ENCODE results near the gene DMRT3. TPM values are rescaled to one million over a fixed set of nuclear protein-coding genes. Genes with fewer than 3 reads are reported as not detected.

DMRT3 gene
- total and polyA plus RNA-seq, 2 of the 8 experiments (the other 6 are each of a cell fraction or from before 2014, with no cell fraction given) = not detected

- ChIA-PET POLR2A (ENCODE audit: partially characterized antibody) (interaction anchor here (0.9 kb wide), 1 partner anchor 59 kb away, joined by 3 read pairs; no protein-coding TSS in a partner anchor), CTCF (ENCODE audit: partially characterized antibody) (interaction anchor here (0.9 to 3.1 kb wide), 4 partner anchors 18 to 87 kb away, joined by 3 to 12 read pairs (median 4); no protein-coding TSS in a partner anchor)
- Histone ChIP-seq H4K8ac (ENCODE audit: extremely low read depth, insufficient read depth, low read length) (no peak overlapping the region), H2BK20ac (ENCODE audit: low read length) (no peak overlapping the region), H2BK15ac (ENCODE audit: low read length) (no peak overlapping the region), H3K9me3 (ENCODE audit: insufficient read depth in 2 of 2, low read depth in 1 of 2, low read length in 1 of 2) (no peaks in the 10 kb centered on the region), H3K27ac (ENCODE audit: low read depth, low read length) (no peak overlapping the region), H3K4me2 (ENCODE audit: insufficient read depth in 1 of 2, low read depth in 2 of 2, low read length in 2 of 2) (peak overlapping the region; percentile 37 to 58), H4K20me1 (replicated peaks in 1 of 2; ENCODE audit: control insufficient read depth in 1 of 2, insufficient read depth in 2 of 2, low read length in 2 of 2) (peaks cover 0 to 6% of the 10 kb centered on the region in 2 experiments), H3K36me3 (ENCODE audit: control insufficient read depth in 2 of 4, insufficient read depth in 4 of 4, low read length in 3 of 4) (no peaks in the 10 kb centered on the region), H4K5ac (ENCODE audit: insufficient read length, low read depth, low read length) (no peak overlapping the region), H3K4ac (replicated peaks; ENCODE audit: insufficient read length, low read depth, low read length) (no peak overlapping the region), H2BK12ac (ENCODE audit: low read depth, low read length) (peak overlapping the region; percentile 22; the same call in 1 of the 2 replicates), H3K56ac (replicated peaks; ENCODE audit: insufficient read length, low read depth, low read length) (no peak overlapping the region), H3K18ac (ENCODE audit: extremely low read depth, low read length) (no peak overlapping the region), H3K14ac (ENCODE audit: insufficient read length) (no peak overlapping the region), H3K23ac (ENCODE audit: insufficient read length) (no peak overlapping the region), H3K9ac (replicated peaks in 1 of 4; ENCODE audit: extremely low read depth in 1 of 4, low read depth in 3 of 4, low read length in 3 of 4) (no peak overlapping the region), H3K4me3 (ENCODE audit: extremely low read depth in 1 of 4, insufficient read depth in 2 of 4, low read depth in 3 of 4, low read length in 4 of 4) (peak overlapping the region in 1 of 4 experiments; percentile 44; a peak in 3 of 8 replicates), H2BK120ac (replicated peaks; ENCODE audit: low read depth, low read length) (no peak overlapping the region), H4K91ac (replicated peaks; ENCODE audit: insufficient read length, low read length) (no peak overlapping the region), H3K79me2 (ENCODE audit: control insufficient read depth in 1 of 2, insufficient read depth in 2 of 2, low read length in 2 of 2) (no peaks in the 10 kb centered on the region), H3K4me1 (replicated peaks in 1 of 4; ENCODE audit: control insufficient read depth in 3 of 4, insufficient read depth in 4 of 4, low read length in 3 of 4) (peaks cover 5 to 12% (median 9%) of the 10 kb centered on the region in 4 experiments), H2AK5ac (ENCODE audit: low read depth, low read length) (no peak overlapping the region), H3K79me1 (ENCODE audit: low read depth, low read length) (no peaks in the 10 kb centered on the region), H2AFZ (ENCODE audit: low read length) (no peak overlapping the region), H2BK5ac (ENCODE audit: low read depth, low read length) (no peak overlapping the region), H3K23me2 (ENCODE audit: low read depth, low read length) (peaks cover 12% of the 10 kb centered on the region; the same call in 1 of the 2 replicates), H3K27me3 (replicated peaks in 1 of 4; ENCODE audit: control insufficient read depth in 3 of 4, extremely low read depth in 1 of 4, insufficient read depth in 3 of 4, low read length in 3 of 4) (peaks cover 32 to 56% (median 44%) of the 10 kb centered on the region in 4 experiments; a peak in 6 of 7 replicates)
- peak in 1 of 2 experiments; percentile 53 for DNase-seq (ENCODE audit: low read depth in 1 of 2, low spot score in 2 of 2)
- no peak for FAIRE-seq
- 2% methylated on average over 14 of the region's 15 CpGs; no CpG with 5 or more reads in 1 of the 2 experiments for WGBS, 2 experiments (ENCODE audit: extremely low coverage in 1 of 2, insufficient coverage in 1 of 2, insufficient read length in 1 of 2, insufficient replicate concordance in 2 of 2, low coverage in 1 of 2, low lambda C conversion rate in 2 of 2, missing lambda C conversion rate in 1 of 2)
- no peak for TF ChIP-seq SIN3A (conservative IDR thresholded peaks at IDR 0.05 in 1 of 2, IDR thresholded peaks at IDR 0.05 in 1 of 2; ENCODE audit: low read depth in 1 of 2, low read length in 2 of 2)
- TF ChIP-seq HDAC2 (IDR thresholded peaks at IDR 0.05; ENCODE audit: borderline replicate concordance in 1 of 2, low read depth in 2 of 2, low read length in 2 of 2) = no peak
- TF ChIP-seq TCF12 (IDR thresholded peaks at IDR 0.05; ENCODE audit: low read depth, low read length) = no peak
- no peak for TF ChIP-seq HDAC6 (IDR thresholded peaks at IDR 0.05; ENCODE audit: low read depth, low read length)
- no peak for TF ChIP-seq KDM1A (IDR thresholded peaks at IDR 0.05; ENCODE audit: borderline replicate concordance, low read length)
- no peak for TF ChIP-seq USF2 (IDR thresholded peaks at IDR 0.05; ENCODE audit: low read length)
- no peak for TF ChIP-seq ATF2 (IDR thresholded peaks at IDR 0.05; ENCODE audit: low read length)
- no peak for TF ChIP-seq SIRT6 (IDR thresholded peaks at IDR 0.05; ENCODE audit: low read length)
Observed at GRCh38 chr9:967903-968641, 8.4 kb upstream of the DMRT3 start.
